ENCODE data around the gene CAST. TPM values are rescaled to one million over a fixed set of nuclear protein-coding genes. Genes with fewer than 3 reads are reported as not detected.

Gene CAST
- total and polyA plus RNA-seq, 9 donors = 97.6 to 135 (median 116) TPM

GRCh38 chr5:96687080-96687479 lies 24.9 kb downstream of the CAST start:
- Histone ChIP-seq H3K36me3 (ENCODE audit: control insufficient read depth, insufficient read depth, low read length) (peaks cover 2% of the 10 kb centered on the region), H3K4me3 (ENCODE audit: low read length) (no peak overlapping the region), H3K27me3 (ENCODE audit: control insufficient read depth, insufficient read depth, low read length) (no peaks in the 10 kb centered on the region), H3K27ac (ENCODE audit: low read length) (no peak overlapping the region), H3K9me3 (replicated peaks; ENCODE audit: control insufficient read depth, low read depth, low read length) (no peaks in the 10 kb centered on the region), H3K4me1 (ENCODE audit: control insufficient read depth, insufficient read depth, low read length) (no peaks in the 10 kb centered on the region)
- 95% methylated on average over 5 of the region's 5 CpGs for WGBS (ENCODE audit: insufficient coverage)
- no peak for DNase-seq

GRCh38 chr5:96687812-96688453 lies 25.8 kb downstream of the CAST start:
- H3K4me3 ChIP-seq (ENCODE audit: low read length) = no peak overlapping the region
- WGBS (ENCODE audit: insufficient coverage) = 0% methylated on average over 2 of the region's 5 CpGs
- H3K27me3 ChIP-seq (ENCODE audit: control insufficient read depth, insufficient read depth, low read length) = no peaks in the 10 kb centered on the region
- no peaks in the 10 kb centered on the region for H3K9me3 ChIP-seq (replicated peaks; ENCODE audit: control insufficient read depth, low read depth, low read length)
- H3K27ac ChIP-seq (ENCODE audit: low read length) = no peak overlapping the region
- DNase-seq = peak; percentile 43
- no peaks in the 10 kb centered on the region for H3K4me1 ChIP-seq (ENCODE audit: control insufficient read depth, insufficient read depth, low read length)
- peaks cover 2% of the 10 kb centered on the region for H3K36me3 ChIP-seq (ENCODE audit: control insufficient read depth, insufficient read depth, low read length)

DNA sequence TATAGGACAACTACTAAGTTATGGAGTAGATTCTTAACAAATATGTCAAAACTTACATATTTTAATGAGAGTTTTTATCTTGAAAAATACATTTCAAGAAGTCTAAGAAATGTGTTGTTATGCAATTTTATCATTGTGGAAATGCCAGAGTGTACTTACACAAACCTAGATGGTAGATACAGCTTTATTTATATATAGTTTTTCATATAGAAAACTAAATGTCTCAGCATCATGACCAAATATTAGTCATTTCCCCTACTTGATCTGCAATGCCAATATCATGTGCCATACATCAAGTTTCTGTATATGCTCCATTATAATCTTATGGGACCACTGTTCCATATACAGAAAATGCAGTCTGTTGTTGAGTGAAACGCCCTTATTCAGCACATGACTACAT lies 28.7 kb downstream of the CAST start:
- Histone ChIP-seq H3K4me3 (ENCODE audit: low read length) (no peak overlapping the region), H3K9me3 (replicated peaks; ENCODE audit: control insufficient read depth, low read depth, low read length) (no peaks in the 10 kb centered on the region), H3K27ac (ENCODE audit: low read length) (no peak overlapping the region), H3K4me1 (ENCODE audit: control insufficient read depth, insufficient read depth, low read length) (no peaks in the 10 kb centered on the region), H3K27me3 (ENCODE audit: control insufficient read depth, insufficient read depth, low read length) (no peaks in the 10 kb centered on the region), H3K36me3 (ENCODE audit: control insufficient read depth, insufficient read depth, low read length) (peaks cover under 1% of the 10 kb centered on the region)
- 60% methylated on average over 1 of the region's 1 CpG for WGBS (ENCODE audit: insufficient coverage)
- DNase-seq = no peak

DNA sequence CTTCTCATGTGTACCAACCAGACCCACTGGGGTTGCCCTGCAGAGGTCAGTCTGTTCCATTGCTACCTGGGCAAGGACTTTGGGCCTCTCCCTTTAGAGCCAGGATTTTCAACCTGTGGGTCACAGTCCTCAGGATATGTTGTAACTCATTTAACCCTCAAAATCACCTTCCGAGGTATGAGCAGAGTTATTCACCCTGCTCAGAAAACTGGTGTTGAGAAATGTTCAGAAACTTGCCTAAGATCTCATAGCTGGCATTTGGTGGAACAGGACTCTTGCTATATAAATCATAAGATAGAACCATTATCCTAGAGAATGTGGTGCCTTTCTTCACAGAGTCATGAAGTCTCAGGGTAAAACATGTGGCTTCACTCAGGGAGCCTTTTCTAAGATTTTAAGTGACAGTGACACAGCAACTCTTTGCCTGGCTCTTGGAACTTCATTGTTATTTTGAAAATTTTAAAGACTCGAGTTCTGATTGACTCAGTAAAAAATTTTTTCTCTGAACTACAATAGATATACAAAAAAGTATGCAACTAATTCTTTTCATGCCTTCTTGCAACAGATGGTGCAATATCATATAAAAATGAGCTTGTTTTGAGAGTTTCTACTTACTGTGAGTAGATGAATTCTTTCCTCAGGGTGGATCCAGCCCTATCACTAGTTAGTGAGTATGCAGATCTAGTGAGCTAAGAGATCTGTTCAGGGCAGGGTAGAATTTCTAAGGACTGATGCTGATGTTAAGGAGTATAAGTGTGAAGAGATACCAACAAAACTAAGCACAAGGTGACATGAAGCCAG lies 29.5 kb downstream of the CAST start:
- H3K4me1 ChIP-seq (ENCODE audit: control insufficient read depth, insufficient read depth, low read length) = no peaks in the 10 kb centered on the region
- no peaks in the 10 kb centered on the region for H3K9me3 ChIP-seq (replicated peaks; ENCODE audit: control insufficient read depth, low read depth, low read length)
- no peak overlapping the region for H3K4me3 ChIP-seq (ENCODE audit: low read length)
- H3K27ac ChIP-seq (ENCODE audit: low read length) = no peak overlapping the region
- WGBS (ENCODE audit: insufficient coverage) = no CpG with 5 or more reads among the region's 2 CpGs
- no peaks in the 10 kb centered on the region for H3K36me3 ChIP-seq (ENCODE audit: control insufficient read depth, insufficient read depth, low read length)
- no peaks in the 10 kb centered on the region for H3K27me3 ChIP-seq (ENCODE audit: control insufficient read depth, insufficient read depth, low read length)
- no peak for DNase-seq

- Histone ChIP-seq H3K36me3 (ENCODE audit: control insufficient read depth, insufficient read depth, low read length) (no peaks in the 10 kb centered on the region), H3K27ac (ENCODE audit: low read length) (no peak overlapping the region), H3K9me3 (replicated peaks; ENCODE audit: control insufficient read depth, low read depth, low read length) (no peaks in the 10 kb centered on the region), H3K4me1 (ENCODE audit: control insufficient read depth, insufficient read depth, low read length) (no peaks in the 10 kb centered on the region), H3K4me3 (ENCODE audit: low read length) (no peak overlapping the region), H3K27me3 (ENCODE audit: control insufficient read depth, insufficient read depth, low read length) (no peaks in the 10 kb centered on the region)
- DNase-seq = no peak
- WGBS (ENCODE audit: insufficient coverage) = 89% methylated on average over 2 of the region's 2 CpGs
Observed at GRCh38 chr5:96692441-96692840, 30.3 kb downstream of the CAST start.

DNA sequence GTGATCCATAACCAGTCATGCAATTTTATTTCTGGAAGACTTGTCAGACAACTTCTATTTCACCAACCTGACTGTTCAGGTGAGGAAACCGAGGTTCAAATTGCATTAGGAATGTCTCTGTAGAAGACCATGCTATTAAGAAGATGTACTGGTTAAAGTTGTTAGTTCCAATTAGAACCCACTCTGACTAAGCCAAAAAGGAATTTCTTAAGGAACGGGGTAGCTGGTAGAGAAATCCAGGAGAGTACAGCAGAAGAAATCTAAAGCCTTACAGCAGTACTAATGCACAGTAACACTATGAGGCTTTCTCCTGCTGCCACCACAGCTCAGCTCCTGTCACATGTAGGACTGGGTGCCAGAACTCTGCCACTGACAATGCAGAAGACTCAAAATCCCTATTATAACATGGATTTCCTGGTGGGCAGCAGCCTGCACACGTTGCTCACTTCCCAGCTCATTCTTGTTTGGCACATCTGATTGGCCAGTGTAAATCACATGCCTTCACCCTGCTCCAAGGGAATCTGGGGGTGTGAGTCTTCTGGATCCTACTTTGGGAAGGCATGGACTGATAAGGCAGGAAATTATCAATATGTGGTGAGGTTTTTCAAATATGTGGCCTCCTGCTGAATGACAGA lies 37.1 kb downstream of the CAST start:
- DNase-seq = no peak
- no peak overlapping the region for H3K4me3 ChIP-seq (ENCODE audit: low read length)
- no peaks in the 10 kb centered on the region for H3K27me3 ChIP-seq (ENCODE audit: control insufficient read depth, insufficient read depth, low read length)
- H3K27ac ChIP-seq (ENCODE audit: low read length) = no peak overlapping the region
- peaks cover 8% of the 10 kb centered on the region for H3K4me1 ChIP-seq (ENCODE audit: control insufficient read depth, insufficient read depth, low read length)
- 33% methylated on average over 1 of the region's 3 CpGs for WGBS (ENCODE audit: insufficient coverage)
- no peaks in the 10 kb centered on the region for H3K9me3 ChIP-seq (replicated peaks; ENCODE audit: control insufficient read depth, low read depth, low read length)
- H3K36me3 ChIP-seq (ENCODE audit: control insufficient read depth, insufficient read depth, low read length) = no peaks in the 10 kb centered on the region

- DNase-seq = peak; percentile 95
- under 1% methylated on average over 66 of the region's 70 CpGs for WGBS (ENCODE audit: insufficient coverage)
- no peaks in the 10 kb centered on the region for H3K36me3 ChIP-seq (ENCODE audit: control insufficient read depth, insufficient read depth, low read length)
- peak overlapping the region; percentile 97 for H3K27ac ChIP-seq (ENCODE audit: low read length)
- H3K4me1 ChIP-seq (ENCODE audit: control insufficient read depth, insufficient read depth, low read length) = peaks cover 8% of the 10 kb centered on the region
- H3K27me3 ChIP-seq (ENCODE audit: control insufficient read depth, insufficient read depth, low read length) = no peaks in the 10 kb centered on the region
- no peaks in the 10 kb centered on the region for H3K9me3 ChIP-seq (replicated peaks; ENCODE audit: control insufficient read depth, low read depth, low read length)
- peak overlapping the region; percentile 89 for H3K4me3 ChIP-seq (ENCODE audit: low read length)
Observed at GRCh38 chr5:96702503-96703383, 40.6 kb downstream of the CAST start.

DNA sequence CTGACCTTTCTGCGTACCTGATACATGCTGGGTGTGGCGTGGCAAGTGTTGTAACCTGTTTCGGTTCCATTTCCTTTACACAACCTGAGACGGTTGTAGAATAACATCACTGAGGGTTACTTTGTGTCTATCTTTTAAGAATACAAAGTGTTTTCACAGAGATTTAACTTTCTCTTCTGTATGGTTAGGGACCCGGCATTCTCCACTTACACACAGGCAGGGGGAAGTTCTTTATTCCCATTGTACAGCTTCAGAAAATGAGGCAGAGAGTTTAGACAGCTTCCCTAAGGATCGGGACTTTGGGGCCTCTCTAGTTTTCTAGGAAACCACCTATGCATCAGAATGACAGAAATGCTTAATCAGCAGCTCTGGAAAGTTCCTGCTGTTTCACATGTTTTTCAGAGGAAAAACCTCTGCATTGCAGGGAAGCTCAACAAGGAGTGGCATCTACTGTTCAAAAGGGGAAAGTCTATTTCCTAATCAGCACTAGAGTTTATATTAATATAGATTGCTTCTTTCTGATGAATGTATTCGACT lies 41.3 kb downstream of the CAST start:
- 0% methylated on average over 1 of the region's 7 CpGs for WGBS (ENCODE audit: insufficient coverage)
- H3K4me1 ChIP-seq (ENCODE audit: control insufficient read depth, insufficient read depth, low read length) = peaks cover 8% of the 10 kb centered on the region
- peak overlapping the region; percentile 89 for H3K4me3 ChIP-seq (ENCODE audit: low read length)
- peak; percentile 33 for DNase-seq
- H3K9me3 ChIP-seq (replicated peaks; ENCODE audit: control insufficient read depth, low read depth, low read length) = no peaks in the 10 kb centered on the region
- no peaks in the 10 kb centered on the region for H3K27me3 ChIP-seq (ENCODE audit: control insufficient read depth, insufficient read depth, low read length)
- H3K27ac ChIP-seq (ENCODE audit: low read length) = peak overlapping the region; percentile 97
- H3K36me3 ChIP-seq (ENCODE audit: control insufficient read depth, insufficient read depth, low read length) = no peaks in the 10 kb centered on the region

GRCh38 chr5:96703995-96704394 lies 41.8 kb downstream of the CAST start:
- H3K27me3 ChIP-seq (ENCODE audit: control insufficient read depth, insufficient read depth, low read length) = no peaks in the 10 kb centered on the region
- H3K9me3 ChIP-seq (replicated peaks; ENCODE audit: control insufficient read depth, low read depth, low read length) = no peaks in the 10 kb centered on the region
- no peak for DNase-seq
- peaks cover 8% of the 10 kb centered on the region for H3K4me1 ChIP-seq (ENCODE audit: control insufficient read depth, insufficient read depth, low read length)
- H3K27ac ChIP-seq (ENCODE audit: low read length) = no peak overlapping the region
- 56% methylated on average over 2 of the region's 4 CpGs for WGBS (ENCODE audit: insufficient coverage)
- H3K36me3 ChIP-seq (ENCODE audit: control insufficient read depth, insufficient read depth, low read length) = no peaks in the 10 kb centered on the region
- no peak overlapping the region for H3K4me3 ChIP-seq (ENCODE audit: low read length)

Measured in muscle of leg (tissue), 11 donors.